ENCODE results near the gene SYNRG.

Gene SYNRG

GRCh38 chr17:37475731-37476420 lies 133.3 kb downstream of the SYNRG start:
- no peak for ATAC-seq

DNA sequence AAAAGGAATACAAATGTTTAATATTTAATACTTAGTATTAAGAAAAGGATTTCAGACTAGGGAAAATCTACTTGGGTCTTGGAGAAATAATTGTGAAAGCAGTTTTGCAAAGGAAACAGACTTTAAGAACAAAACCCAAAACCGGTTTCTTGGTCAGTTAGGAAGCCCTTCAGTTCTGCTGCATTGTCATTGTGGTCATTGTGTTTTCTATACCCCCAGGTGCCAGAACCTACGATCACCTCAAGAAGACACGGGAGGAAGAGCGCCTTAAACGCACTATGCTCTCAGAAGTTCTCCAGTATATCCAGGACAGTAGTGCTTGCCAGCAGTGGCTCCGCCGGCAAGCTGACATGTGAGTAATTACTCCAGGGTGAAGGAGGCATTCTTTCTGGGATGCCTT lies 139.0 kb downstream of the SYNRG start:
- no peak for ATAC-seq

DNA sequence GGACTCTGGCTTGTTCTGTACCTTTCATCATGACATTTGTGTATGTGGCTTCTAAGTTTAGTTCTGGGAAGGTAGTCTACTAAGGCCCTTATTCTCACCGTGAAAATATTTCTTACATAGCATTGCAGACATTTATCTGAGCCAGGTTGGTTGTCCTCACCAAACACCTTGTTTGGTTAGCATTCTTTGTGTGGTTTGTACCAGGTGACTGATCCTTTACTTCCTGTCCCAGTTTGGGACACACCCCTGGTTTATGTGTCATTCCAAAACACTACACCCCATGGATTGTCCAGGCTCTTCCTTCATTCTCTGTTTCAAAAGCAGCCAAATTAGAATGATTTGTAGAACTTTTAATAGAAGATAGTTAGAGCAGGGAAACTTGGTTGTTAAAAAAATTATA lies 142.7 kb downstream of the SYNRG start:
- no peak for ATAC-seq

- no peak for ATAC-seq
Observed at GRCh38 chr17:37465069-37465616, 144.1 kb downstream of the SYNRG start.
